HepG2 (cell line): ENCODE data around the gene TKTL1. TPM values are rescaled to one million over a fixed set of nuclear protein-coding genes. Genes with fewer than 3 reads are reported as not detected.

Source experiments
- ATAC-seq: fragments of 200-7000 bp; cut with Tn5 transposase; 3 replicates; pipeline ENCODE4 v1.9.1; 2020; ENCODE audit warnings: mild to moderate bottlenecking, moderate library complexity
- BruUV-seq: library from RNA; stranded (reverse); fragments of 400-500 nt; replicated peaks from 2 replicates; lab custom pipeline; 2021; lab: Mats Ljungman, UMichigan
- CTCF ChIA-PET: fragments of 300-600 bp; formaldehyde crosslinking; extraction: SDS; loops from one replicate; lab custom pipeline; 2021; ENCODE audit warnings: low total read pairs, inconsistent platforms, low intra/inter-chr PET ratio; lab: Yijun Ruan, JAX
- POLR2A ChIA-PET: fragments of 350-600 bp; sonication (Branson Sonifier 250); formaldehyde crosslinking; loops from one replicate; lab custom pipeline; 2020; ENCODE audit warnings: antibody characterized with exemption, inconsistent platforms; lab: Yijun Ruan, JAX
- DNase-seq: peaks from one replicate; pipeline ENCODE4 v3.0.0-alpha.2; 2015; ENCODE audit warnings: low spot score
- FAIRE-seq: peaks from 3 replicates; lab custom pipeline; 2011; peaks lifted over from hg19 to GRCh38; lab: Jason Lieb, UNC
- H2AFZ ChIP-seq: one replicate; pipeline ENCODE4 v1.6.1; 2011; ENCODE audit warnings: low read length, inconsistent platforms
- H3K27ac ChIP-seq: fragments of 300-600 bp; 3 replicates; pipeline ENCODE4 v1.8.0; 2011; ENCODE audit warnings: mixed run types, mild to moderate bottlenecking, mixed read lengths, low read length, inconsistent platforms; ENCODE audit not compliant: insufficient read depth; ENCODE audit errors: extremely low read length
- H3K27me3 ChIP-seq, 2 experiments: fragments of 200-600 bp in 1 of 2; 2 replicates in 1 of 2; 3 replicates in 1 of 2; pipeline versions ENCODE4 v1.6.0 to v1.8.0; 2011; ENCODE audit warnings: low read length in 2 of 2, mild to moderate bottlenecking in 2 of 2, moderate library complexity in 2 of 2, inconsistent platforms in 1 of 2; ENCODE audit not compliant: insufficient read depth in 2 of 2, control insufficient read depth in 1 of 2
- H3K36me3 ChIP-seq, 2 experiments: fragments of 200-600 bp in 1 of 2; replicated peaks in 1 of 2; 2 replicates in 1 of 2; 3 replicates in 1 of 2; pipeline versions ENCODE4 v1.5.1 to v1.8.0; 2011; ENCODE audit warnings: low read length in 2 of 2, inconsistent platforms in 1 of 2; ENCODE audit not compliant: insufficient read depth in 2 of 2, control insufficient read depth in 1 of 2
- H3K4me1 ChIP-seq: 2 replicates; pipeline ENCODE4 v1.5.1; 2012; ENCODE audit warnings: low read length, inconsistent platforms; ENCODE audit not compliant: insufficient read depth
- H3K4me2 ChIP-seq: 2 replicates; pipeline ENCODE4 v1.6.0; 2011; ENCODE audit warnings: low read depth, low read length, inconsistent platforms
- H3K4me3 ChIP-seq, 3 experiments: fragments of 200-600 bp in 1 of 3; sonication (generic), shearing (Covaris generic) in 1 of 3; replicated peaks in 1 of 3; 2 replicates each; pipeline ENCODE4 v1.5.1; 2011 to 2016; ENCODE audit warnings: low read length in 3 of 3, inconsistent platforms in 2 of 3, low read depth in 2 of 3, mild to moderate bottlenecking in 2 of 3, control low read depth in 1 of 3, mixed read lengths in 1 of 3; ENCODE audit not compliant: insufficient read depth in 1 of 3
- H3K79me2 ChIP-seq: one replicate; pipeline ENCODE4 v1.6.1; 2011; ENCODE audit warnings: low read length, inconsistent platforms; ENCODE audit not compliant: insufficient read depth
- H3K9ac ChIP-seq: 2 replicates; pipeline ENCODE4 v1.6.0; 2011; ENCODE audit warnings: mild to moderate bottlenecking, low read depth, low read length, inconsistent platforms; ENCODE audit not compliant: insufficient read depth
- H3K9me3 ChIP-seq: 2 replicates; pipeline ENCODE4 v1.5.1; 2012; ENCODE audit warnings: mild to moderate bottlenecking, low read length
- H4K20me1 ChIP-seq: 2 replicates; pipeline ENCODE4 v1.6.0; 2011; ENCODE audit warnings: inconsistent platforms, mild to moderate bottlenecking, low read length, moderate library complexity; ENCODE audit not compliant: insufficient read depth
- AGO2 ChIP-seq: fragments of 200-400 bp; formaldehyde crosslinking; optimal IDR thresholded peaks from 2 replicates; pipeline ENCODE3; 2017; ENCODE audit warnings: mild to moderate bottlenecking, low read depth, low read length, moderate library complexity
- DPF2 ChIP-seq: sonication (generic); formaldehyde crosslinking; IDR thresholded peaks from 2 replicates; pipeline ENCODE4 v1.4.0; 2020; ENCODE audit warnings: mild to moderate bottlenecking, low read depth, missing genetic modification reagents, borderline replicate concordance
- MTA3 ChIP-seq: sonication (generic); formaldehyde crosslinking; IDR thresholded peaks from 2 replicates; pipeline ENCODE4 v1.4.0; 2020; ENCODE audit warnings: missing genetic modification reagents
- RBFOX2 ChIP-seq: fragments of 200-400 bp; formaldehyde crosslinking; IDR thresholded peaks from 2 replicates; pipeline ENCODE4 v1.6.1; 2017; ENCODE audit warnings: low read depth, mild to moderate bottlenecking, low read length
- TRIM22 ChIP-seq: fragments of 450-650 bp; IDR thresholded peaks from 2 replicates; pipeline ENCODE4 v1.6.1; 2017
- ZNF510 ChIP-seq: sonication (generic); formaldehyde crosslinking; IDR thresholded peaks from 2 replicates; pipeline ENCODE4 v1.4.0; 2020; ENCODE audit warnings: low read depth, mild to moderate bottlenecking, missing genetic modification reagents
- WGBS: methylation state at CpG from one replicate; pipeline ENCODE4 v1.1.6; 2017; ENCODE audit warnings: low lambda C conversion rate; 5-methylcytosine and 5-hydroxymethylcytosine counted together
- in situ Hi-C: cut with HindIII; loops from 2 replicates; pipeline ENCODE4 v1.10.0; 2017; ENCODE audit warnings: low pct_unique_long_range_greater_than_20kb; ENCODE audit not compliant: extremely low pct_ligation_motif_present
- intact Hi-C: fragments of 100-400 bp; cut with micrococcal nuclease; formaldehyde crosslinking; loops from one replicate; pipeline ENCODE4 v1.10.0; 2022; ENCODE audit not compliant: unreplicated experiment
- polyA plus RNA-seq, 8 experiments: library from polyadenylated mRNA; depleted of rRNA in 3 of 8; stranded (reverse) in 7 of 8; unstranded in 1 of 8; fragments of >200 nt; fragmentation: Illumina TruSeq in 4 of 8; extraction: Trizol in 4 of 8; gene quantifications; 2 replicates each; pipeline versions ENCODE4 v1.2.1 to v1.2.3, GENCODE V29; 2011 to 2016; ENCODE audit warnings: low read depth in 4 of 8, missing spikeins in 1 of 8, mixed read lengths in 1 of 8; ENCODE audit not compliant: insufficient read depth in 1 of 8
- total RNA-seq, 5 experiments: library from RNA; depleted of rRNA; stranded (reverse); fragments of >200 nt; fragmentation: Illumina TruSeq; extraction: Trizol; gene quantifications; 2 replicates each; pipeline ENCODE4 v1.2.3, GENCODE V29; 2016; ENCODE audit warnings: low read depth in 1 of 5

TKTL1 gene
- total and polyA plus RNA-seq, 2 of the 13 experiments (the other 11 are each of a cell fraction or from before 2014, with no cell fraction given), result not detected

GRCh38 chrX:154351183-154352011 lies 55.8 kb downstream of the TKTL1 start:
- H4K20me1 ChIP-seq, result no peaks in the 10 kb centered on the region
- H3K9ac ChIP-seq, result no peak overlapping the region
- no peaks in the 10 kb centered on the region for H3K27me3 ChIP-seq
- peaks cover 10 to 33% of the 10 kb centered on the region in 2 experiments; a peak in 4 of 5 replicates for H3K36me3 ChIP-seq
- TF ChIP-seq DPF2 (CRISPR knock-in tag) (no peak), TRIM22 (no peak), ZNF510 (CRISPR knock-in tag) (no peak), AGO2 (peak; percentile 35), MTA3 (no peak), RBFOX2 (peak; percentile 19; the same call in 1 of the 2 replicates)
- H3K4me1 ChIP-seq, result peaks cover 5% of the 10 kb centered on the region; the same call in 1 of the 2 replicates
- in situ Hi-C loops (no loop called here), intact Hi-C loops (no loop called here)
- no peak overlapping the region for H3K4me3 ChIP-seq
- DNase-seq, result no peak
- no peaks in the 10 kb centered on the region for H3K79me2 ChIP-seq
- ATAC-seq, result no peak
- no peak overlapping the region for H3K27ac ChIP-seq
- no CpG with 5 or more reads among the region's 30 CpGs for WGBS
- no TSS peak for BruUV-seq
- H2AFZ ChIP-seq, result no peak overlapping the region
- H3K4me2 ChIP-seq, result no peak overlapping the region
- no peak for FAIRE-seq
- no peaks in the 10 kb centered on the region for H3K9me3 ChIP-seq
- POLR2A ChIA-PET, result interaction anchor here (0.6 kb wide), 1 partner anchor 18 kb away, joined by 3 read pairs; no protein-coding TSS in a partner anchor
- CTCF ChIA-PET, result no interaction called here
